DMS53 treated with DMSO at 0.1 percent for 48 hours (cell line): ENCODE data around the gene GALT.
"Not testable (repeated sequence)": the region's sequence is repeated elsewhere in the genome, so short reads cannot be mapped to it uniquely, and the experiment has no call there.

ENCODE experiments used
- DNase-seq: peaks from one replicate; lab custom pipeline; 2025; ENCODE audit not compliant: unreplicated experiment; lab: John Stamatoyannopoulos, UW

GALT gene

GRCh38 chr9:34627716-34628655 is 18.5 kb upstream of the GALT start:
- DNase-seq, result no peak

GRCh38 chr9:34628656-34629490 is 17.6 kb upstream of the GALT start, which contains the start of gene ARID3C:
Gene ARID3C, minus strand, starts transcription at chr9:34629066. Its CDS starts 1,052 bp downstream, at chr9:34628014.
- DNase-seq, result no peak

DNA sequence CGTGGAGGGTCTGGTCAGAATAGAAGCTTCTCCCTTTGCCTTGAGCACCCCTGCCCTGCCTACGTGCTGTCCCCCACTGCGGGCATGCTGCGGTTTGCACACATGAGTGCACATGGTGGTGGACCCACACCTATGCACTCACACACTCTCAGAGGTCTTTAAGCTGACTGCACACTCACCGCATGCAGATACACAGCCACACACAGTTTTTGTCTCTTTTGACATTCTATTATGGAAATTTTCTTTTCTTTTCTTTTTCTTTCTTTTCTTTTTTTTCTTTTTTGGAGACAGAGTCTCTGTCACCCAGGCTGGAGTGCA is 17.0 kb upstream of the GALT start:
- no peak for DNase-seq

GRCh38 chr9:34630402-34631154 is 15.9 kb upstream of the GALT start:
- no peak for DNase-seq

GRCh38 chr9:34633166-34633565 is 13.3 kb upstream of the GALT start:
- no peak for DNase-seq

DNA sequence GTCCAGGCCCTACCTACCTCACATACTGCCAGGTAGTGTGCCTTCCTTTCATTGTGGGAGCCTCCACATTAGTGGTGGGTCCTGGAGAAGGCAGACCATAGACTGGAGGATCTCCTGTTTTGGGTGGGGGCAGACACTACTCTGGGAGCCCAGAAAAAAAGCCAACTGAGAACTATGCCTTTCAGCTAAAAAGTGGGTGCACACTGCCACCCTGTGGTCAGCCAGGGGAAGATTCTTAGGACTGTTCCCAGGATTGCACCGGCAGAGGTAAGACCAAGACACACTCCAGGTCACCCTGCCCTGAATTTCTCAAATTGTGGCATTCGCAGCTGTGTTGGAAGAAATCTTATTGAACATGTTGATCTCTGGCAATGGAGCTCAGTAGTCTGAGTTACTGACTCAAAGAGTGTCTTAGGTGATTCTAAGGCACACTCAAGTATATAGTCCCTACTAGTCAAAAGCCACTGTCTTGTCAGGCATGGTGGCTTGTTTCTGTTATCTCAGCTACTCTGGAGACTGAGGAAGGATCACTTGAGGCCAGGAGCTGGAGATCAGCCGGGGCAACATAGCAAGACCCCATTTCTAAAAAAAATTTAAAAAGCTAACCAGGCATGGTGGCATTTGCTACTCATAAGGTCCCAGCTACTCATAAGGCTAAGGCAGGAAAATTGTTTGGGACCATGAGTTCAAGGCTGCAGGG is 12.5 kb upstream of the GALT start:
- DNase-seq, result peak; percentile 37

DNA sequence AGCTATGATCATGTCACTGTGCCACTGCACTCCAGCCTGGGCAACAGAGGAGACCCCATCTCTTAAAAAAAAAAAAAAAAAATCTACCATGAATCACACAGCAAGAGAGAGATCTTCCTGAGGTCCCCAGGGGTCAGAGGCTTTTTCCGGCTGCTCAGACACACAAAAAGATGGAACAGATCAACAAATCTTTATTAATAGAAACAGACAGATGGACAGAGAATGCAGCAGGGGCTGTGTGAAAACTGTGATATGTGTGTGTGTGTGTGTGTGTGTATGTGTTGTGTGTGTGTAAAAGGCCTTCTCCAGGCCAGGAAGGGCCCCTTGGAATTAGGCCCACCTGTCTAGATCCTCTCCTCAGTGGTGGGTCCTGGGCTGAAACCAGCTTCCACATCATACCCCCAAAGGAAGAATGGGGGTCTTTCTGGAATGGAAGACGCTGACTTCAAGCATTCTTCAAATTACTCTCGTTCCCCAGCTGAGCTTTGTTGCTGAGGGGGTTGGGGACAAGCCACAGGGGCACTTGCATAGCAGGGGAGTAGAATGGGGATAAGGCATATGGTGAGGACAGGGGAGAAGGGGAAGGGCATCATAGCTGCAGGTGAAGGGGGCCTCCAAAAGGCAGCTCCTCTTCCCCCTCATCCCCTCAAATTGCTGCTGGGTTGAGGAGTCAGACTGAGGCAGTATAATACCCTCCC is 11.8 kb upstream of the GALT start:
- no peak for DNase-seq

GRCh38 chr9:34635556-34635955 is 10.9 kb upstream of the GALT start:
- DNase-seq, result no peak

- DNase-seq, result no peak
Measured at GRCh38 chr9:34636791-34637355, 9.6 kb upstream of the GALT start.

GRCh38 chr9:34637356-34638137 is 8.9 kb upstream of the GALT start, which contains the start of gene SIGMAR1:
Gene SIGMAR1, minus strand, starts transcription at chr9:34637787. Its CDS starts 90 bp downstream, at chr9:34637697.
- peak; percentile 35 for DNase-seq

- no peak for DNase-seq
Measured at GRCh38 chr9:34638138-34638445, 8.4 kb upstream of the GALT start.

- DNase-seq, result not testable (repeated sequence)
Measured at GRCh38 chr9:34639322-34639721, 7.2 kb upstream of the GALT start.

GRCh38 chr9:34642679-34643078 is 3.8 kb upstream of the GALT start:
- no peak for DNase-seq

DNA sequence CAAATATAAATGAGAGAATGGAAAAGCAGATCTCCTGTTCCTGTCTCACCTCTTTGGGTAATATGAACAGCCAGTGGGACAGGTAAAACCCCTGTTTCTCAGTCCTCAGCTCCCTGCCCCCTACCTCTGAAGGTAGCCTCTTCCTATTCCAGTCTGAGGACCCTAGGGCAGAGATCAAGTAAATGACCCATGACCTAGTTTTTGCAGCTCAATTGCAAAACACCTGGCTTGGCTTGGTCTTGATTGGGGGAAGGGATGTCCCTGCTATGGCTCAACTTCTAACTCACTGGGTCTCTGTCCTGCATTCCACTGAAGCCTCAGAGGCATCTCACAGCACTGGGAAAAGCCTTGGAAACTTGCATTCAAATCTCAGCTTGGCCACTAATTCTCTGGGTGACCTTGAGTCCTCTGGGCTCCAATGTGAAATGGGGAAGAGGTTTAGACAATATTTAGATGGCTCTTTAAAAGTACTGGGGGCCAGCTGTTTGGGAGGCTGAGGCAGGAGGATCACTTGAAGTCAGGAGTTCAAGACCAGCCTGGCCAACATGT is 1.6 kb upstream of the GALT start:
- no peak for DNase-seq

- no peak for DNase-seq
Measured at GRCh38 chr9:34647084-34647403, 569 bp downstream of the GALT start.

DNA sequence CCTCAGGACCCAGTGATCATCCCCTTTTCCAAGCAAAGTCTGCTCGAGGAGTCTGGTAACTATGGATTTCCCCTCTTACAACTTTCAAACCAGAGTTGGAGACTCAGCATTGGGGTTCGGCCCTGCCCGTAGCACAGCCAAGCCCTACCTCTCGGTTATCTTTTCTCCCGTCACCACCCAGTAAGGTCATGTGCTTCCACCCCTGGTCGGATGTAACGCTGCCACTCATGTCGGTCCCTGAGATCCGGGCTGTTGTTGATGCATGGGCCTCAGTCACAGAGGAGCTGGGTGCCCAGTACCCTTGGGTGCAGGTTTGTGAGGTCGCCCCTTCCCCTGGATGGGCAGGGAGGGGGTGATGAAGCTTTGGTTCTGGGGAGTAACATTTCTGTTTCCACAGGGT is 1.2 kb downstream of the GALT start:
- no peak for DNase-seq

- no peak for DNase-seq
Measured at GRCh38 chr9:34648673-34649072, 2.2 kb downstream of the GALT start.

DNA sequence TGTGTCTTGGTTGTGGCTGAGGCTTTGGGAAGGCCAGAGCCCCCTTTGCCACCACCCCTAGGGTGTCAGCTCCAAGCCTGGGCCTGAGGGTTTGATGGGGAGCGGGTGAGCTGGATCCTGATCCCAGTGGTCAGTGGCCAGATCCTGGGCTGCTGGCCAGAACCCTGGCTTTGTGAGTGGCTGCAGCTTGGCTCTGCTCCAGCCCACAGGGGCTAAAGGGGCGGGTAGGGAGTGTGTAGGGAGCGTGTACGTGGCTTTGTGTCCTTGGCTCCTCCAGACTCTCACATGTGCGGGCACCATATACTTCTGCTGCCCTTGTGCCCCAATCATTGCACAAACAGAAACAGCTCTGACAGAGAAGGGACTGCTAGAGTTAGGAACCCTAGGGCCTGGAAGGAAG is 4.3 kb downstream of the GALT start:
- DNase-seq, result no peak

DNA sequence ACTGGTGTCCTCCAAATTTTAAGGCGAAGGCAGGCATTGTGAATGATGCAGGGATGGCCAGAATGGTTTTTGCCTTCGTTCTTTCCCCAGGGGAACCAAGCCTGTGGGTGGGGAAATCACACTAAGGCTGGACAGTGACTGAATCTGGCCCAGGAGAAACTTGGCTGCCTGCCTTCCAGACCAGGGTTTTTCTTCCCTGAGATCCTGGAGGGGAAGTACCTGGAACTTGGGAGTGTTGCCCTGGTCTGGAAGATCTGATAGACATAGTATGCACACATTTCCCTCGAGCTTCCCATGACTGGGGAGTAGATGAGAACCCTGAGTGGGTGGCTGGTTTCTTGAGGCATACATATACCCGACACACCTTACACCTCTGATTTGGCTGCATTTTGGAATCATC is 4.8 kb downstream of the GALT start:
- DNase-seq, result no peak
